ENCODE data around the gene MRPL17.
"Not testable (repeated sequence)": the region's sequence is repeated elsewhere in the genome, so short reads cannot be mapped to it uniquely, and the experiment has no call there.

The MRPL17 gene

GRCh38 chr11:6682936-6683861, at the start of gene MRPL17:
Gene MRPL17 (minus strand): TSS chr11:6683340. CDS start chr11:6683296, 44 bp downstream.
- peak; percentile 99 for DNase-seq

DNA sequence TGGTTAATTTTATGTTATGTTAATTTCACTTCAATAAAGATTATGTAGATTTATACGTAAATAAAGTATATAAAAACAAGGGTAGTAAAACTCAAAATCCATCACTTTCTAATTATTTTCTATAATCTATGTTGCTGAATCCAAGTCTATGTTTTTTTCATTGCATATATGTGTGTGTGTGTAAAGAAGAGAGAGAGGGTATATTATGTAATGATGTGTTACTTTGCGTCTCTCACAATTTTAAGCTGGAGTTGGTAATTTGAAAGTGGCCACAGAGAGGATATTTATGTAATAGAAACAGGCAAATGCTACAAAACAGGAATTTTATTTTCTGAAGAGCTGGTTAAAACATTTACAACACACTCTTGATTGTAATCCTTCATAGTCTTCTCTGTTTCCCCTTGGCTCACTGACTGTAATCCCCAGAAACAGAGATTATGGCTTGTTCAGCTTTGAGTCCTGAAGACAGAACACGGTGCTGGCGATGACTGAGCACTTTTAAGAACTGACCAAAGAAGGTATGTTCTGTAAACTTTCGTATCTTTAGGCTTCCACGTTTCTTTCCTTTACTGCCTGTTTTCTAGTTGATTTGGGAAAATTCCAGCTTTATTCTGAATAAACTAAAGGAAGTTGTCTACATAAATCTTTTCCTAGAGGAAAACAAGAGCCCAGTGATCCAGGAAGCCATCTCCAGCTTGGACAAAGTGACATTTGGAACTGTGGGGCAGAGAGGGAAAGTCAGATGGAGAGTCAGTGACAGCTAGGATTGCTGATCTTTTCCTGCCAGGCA, 45.0 kb upstream of the MRPL17 start:
- no peak for DNase-seq

GRCh38 chr11:6725386-6725896, 42.3 kb upstream of the MRPL17 start:
- DNase-seq, result no peak

DNA sequence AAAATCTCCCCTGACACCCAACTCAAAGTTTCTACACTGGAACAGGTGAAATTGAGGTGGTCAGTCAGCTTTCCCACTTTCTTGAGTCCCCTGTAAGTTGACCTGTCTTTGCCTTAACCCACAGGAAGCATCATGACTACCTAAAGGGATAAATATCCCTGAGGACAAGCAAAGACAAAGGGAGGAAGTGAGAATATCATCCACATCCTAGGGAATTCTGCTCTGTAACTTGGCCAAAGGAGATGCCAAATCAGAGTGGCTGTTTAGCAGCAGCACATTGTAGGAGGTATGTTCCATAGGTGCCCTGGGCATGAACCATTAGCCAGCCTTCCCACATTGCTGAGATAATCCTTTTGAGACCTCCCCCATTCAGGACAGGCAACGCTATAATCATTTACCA, 40.9 kb upstream of the MRPL17 start:
- DNase-seq, result no peak

- no peak for DNase-seq
Measured at GRCh38 chr11:6721343-6721742, 38.2 kb upstream of the MRPL17 start.

GRCh38 chr11:6719576-6719975, 36.4 kb upstream of the MRPL17 start:
- no peak for DNase-seq

GRCh38 chr11:6717426-6717825, 34.3 kb upstream of the MRPL17 start:
- no peak for DNase-seq

- not testable (repeated sequence) for DNase-seq
Measured at GRCh38 chr11:6711552-6711951, 28.4 kb upstream of the MRPL17 start.

GRCh38 chr11:6708876-6709275, 25.7 kb upstream of the MRPL17 start:
- DNase-seq, result no peak

DNA sequence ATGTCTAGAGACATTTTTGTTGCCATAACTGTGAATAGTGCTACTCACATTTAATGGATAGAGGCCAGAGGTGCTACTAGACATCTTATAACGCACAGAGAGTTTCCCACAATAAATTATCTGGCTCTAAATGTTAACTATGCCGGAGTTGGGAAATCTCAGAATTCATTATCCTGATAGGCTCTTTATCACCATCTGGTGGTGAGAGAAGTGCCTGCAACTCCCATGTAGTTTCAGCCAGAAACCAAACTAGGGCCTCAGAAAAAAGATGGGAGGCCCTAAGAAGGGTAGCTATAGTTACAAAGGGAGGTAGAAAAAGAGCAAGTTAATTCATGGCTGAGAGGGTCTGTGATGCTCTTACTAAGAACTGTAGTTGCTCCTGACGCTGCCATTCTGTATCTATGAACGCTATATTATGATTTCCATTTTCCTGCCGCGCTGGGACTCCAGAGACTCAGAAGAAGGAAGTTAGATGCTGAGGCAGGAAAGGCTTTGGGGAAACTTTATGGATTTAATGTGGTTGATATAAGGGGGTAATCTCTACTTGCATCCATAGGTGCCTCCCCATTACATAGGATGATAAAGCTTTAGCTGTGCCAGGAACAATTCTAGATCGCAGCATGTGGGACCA, 22.9 kb upstream of the MRPL17 start:
- DNase-seq, result peak; percentile 21

GRCh38 chr11:6703247-6704063, 20.3 kb upstream of the MRPL17 start:
- DNase-seq, result peak; percentile 32

DNA sequence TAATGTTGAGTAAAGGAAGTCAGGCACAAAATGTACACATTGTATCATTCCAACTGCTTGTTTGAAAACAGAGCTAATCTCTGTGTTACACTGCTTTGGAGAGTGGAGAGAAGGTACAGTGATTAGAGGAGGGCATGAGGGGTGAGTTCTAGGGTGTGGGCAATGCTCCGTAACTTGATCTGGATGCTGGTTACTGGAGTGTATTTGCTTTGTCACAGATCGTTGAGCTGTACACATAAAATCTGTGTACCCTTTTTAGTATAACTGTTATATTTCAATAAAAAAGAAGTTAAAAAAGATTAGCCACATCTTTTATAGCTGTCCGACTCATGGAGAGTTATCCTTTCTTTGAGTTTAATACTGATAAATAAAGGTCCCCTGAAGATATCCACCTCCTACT, 18.8 kb upstream of the MRPL17 start:
- DNase-seq, result not testable (repeated sequence)

DNA sequence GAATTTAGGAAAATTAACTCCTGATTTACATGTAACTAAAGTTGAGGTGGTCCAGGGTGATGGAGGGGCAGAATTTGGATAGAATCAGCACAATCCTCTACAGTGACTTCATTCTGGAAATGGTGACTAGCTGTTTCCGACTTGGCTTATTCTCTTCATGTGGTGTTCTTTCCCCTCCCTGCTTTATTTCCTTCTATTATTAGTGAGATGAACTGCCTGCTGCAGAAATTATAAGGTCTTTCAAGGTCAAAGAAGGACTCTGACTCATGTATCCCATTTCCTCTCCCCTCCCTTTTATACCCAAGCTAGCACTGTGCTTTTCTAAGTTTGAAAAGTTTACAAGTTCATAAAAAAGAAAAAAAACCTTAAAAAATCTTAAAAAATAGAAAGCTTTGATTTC, 12.2 kb upstream of the MRPL17 start:
- DNase-seq, result no peak

DNA sequence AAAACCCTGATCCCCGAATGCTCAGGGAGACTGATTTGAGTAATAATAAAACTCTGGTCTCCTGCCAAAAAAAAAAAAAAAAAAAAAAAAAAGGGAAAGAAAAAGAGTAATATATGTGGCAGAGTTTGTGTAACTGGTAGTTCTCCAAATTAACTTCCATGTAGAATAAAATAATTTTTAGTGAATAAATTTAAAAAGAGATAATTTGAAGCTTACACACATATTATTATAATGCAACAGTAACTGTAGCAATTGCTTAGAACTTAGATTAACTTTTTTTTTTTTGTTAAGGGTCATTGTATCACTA, 11.0 kb upstream of the MRPL17 start:
- DNase-seq, result no peak

- no peak for DNase-seq
Measured at GRCh38 chr11:6693342-6694228, 10.4 kb upstream of the MRPL17 start.

DNA sequence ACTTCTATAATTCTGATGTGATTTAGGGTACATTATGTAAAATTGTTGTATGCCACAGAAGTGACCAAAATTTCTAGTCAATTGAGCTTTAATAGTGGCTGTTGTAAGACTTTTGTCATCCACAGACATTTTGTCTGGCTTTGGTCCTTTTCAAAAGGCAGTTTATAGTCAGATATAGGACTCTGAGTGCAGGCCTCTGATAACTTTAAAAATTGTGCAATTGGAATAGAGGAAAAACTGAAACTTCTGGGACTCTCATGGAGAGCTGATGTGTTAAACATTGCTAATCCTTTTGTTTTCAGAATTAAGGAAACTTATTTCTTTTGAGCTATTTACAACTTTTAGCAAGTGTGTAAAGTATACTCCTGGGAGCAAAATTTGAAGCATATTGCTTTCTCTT, 9.0 kb upstream of the MRPL17 start:
- DNase-seq, result no peak

DNA sequence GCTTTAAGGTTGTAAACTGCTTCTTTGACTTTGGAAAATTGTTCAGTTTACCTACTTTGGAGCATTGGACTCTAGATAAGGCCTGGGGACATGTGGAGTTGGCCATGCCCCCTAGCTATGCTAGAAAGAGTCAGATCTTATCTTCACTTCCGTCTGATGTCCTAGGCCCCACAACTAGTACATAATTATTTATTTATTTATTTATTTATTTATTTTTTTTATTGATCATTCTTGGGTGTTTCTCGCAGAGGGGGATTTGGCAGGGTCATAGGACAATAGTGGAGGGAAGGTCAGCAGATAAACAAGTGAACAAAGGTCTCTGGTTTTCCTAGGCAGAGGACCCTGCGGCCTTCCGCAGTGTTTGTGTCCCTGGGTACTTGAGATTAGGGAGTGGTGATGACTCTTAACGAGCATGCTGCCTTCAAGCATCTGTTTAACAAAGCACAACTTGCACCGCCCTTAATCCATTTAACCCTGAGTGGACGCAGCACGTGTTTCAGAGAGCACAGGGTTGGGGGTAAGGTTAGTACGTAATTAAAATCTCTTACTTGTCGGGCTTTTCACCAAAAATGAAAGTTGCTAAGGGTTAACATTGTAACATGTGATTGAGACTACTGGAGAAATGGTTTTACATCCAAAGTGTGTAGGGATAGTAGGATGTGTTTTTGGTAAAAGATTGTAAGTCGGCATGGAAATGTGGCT, 7.4 kb upstream of the MRPL17 start:
- not testable (repeated sequence) for DNase-seq

DNA sequence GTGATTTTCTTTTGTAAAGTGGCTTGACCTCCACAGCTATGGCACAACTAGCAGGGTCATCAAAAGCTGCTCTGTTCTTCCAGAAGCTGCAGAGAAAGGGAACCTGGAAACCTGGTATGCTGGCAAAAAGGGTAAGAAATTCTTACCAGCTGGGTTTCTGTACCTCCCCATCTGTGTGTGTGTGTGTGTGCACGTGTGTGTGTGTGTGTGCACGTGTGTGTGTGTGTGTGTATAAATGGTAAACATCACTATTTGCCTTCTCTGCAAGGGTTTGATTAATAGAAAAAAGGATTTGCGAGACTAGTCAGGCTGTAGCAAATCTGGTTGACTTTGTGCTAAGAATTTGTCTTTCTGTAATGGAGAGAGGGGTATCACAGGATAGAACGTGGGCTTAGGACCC, 4.7 kb upstream of the MRPL17 start:
- DNase-seq, result no peak

GRCh38 chr11:6686006-6686405, 2.9 kb upstream of the MRPL17 start:
- no peak for DNase-seq

DNA sequence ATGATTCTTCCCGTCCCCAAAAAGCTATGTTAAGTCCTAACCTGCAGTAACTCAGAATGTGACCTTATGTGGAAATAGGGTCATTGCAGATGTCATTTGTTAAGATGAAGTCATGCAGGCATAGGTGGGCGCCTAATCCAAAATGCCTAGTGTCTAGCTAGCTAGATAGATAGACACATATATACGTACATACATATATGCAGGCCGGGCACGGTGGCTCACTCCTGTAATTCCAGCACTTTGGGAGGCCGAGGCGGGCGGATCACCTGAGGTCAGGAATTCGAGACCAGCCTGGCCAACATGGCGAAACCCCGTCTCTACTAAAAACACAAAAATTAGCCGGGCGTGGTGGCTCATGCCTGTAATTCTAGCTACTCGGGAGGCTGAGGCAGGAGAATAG, 928 bp upstream of the MRPL17 start:
- not testable (repeated sequence) for DNase-seq

DNA sequence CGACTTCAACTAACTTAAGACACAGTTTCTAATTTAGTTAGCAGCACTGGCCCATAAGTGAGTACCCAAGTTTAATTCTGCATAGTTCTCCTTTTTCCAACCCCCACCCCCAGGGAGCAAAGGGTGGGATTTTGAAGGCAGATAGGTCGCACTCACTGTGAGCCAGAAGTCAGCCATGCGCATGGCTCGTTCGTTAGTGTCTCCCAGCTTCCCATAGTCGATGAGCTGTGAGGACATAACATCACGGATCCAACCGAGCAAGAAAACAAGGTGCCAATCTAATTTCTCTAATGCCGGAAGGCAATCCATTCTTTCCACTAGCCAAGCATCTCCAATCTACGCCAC, 577 bp downstream of the MRPL17 start:
- no peak for DNase-seq
